SW480 (cell line): Measurements from ENCODE around the gene UNC80.
"Not testable (repeated sequence)": the region's sequence is repeated elsewhere in the genome, so short reads cannot be mapped to it uniquely, and the experiment has no call there.

Experiments used
- DNase-seq: peaks from one replicate; pipeline ENCODE4 v3.0.0-alpha.2; 2016; ENCODE audit warnings: low spot score

UNC80 gene, protein sequence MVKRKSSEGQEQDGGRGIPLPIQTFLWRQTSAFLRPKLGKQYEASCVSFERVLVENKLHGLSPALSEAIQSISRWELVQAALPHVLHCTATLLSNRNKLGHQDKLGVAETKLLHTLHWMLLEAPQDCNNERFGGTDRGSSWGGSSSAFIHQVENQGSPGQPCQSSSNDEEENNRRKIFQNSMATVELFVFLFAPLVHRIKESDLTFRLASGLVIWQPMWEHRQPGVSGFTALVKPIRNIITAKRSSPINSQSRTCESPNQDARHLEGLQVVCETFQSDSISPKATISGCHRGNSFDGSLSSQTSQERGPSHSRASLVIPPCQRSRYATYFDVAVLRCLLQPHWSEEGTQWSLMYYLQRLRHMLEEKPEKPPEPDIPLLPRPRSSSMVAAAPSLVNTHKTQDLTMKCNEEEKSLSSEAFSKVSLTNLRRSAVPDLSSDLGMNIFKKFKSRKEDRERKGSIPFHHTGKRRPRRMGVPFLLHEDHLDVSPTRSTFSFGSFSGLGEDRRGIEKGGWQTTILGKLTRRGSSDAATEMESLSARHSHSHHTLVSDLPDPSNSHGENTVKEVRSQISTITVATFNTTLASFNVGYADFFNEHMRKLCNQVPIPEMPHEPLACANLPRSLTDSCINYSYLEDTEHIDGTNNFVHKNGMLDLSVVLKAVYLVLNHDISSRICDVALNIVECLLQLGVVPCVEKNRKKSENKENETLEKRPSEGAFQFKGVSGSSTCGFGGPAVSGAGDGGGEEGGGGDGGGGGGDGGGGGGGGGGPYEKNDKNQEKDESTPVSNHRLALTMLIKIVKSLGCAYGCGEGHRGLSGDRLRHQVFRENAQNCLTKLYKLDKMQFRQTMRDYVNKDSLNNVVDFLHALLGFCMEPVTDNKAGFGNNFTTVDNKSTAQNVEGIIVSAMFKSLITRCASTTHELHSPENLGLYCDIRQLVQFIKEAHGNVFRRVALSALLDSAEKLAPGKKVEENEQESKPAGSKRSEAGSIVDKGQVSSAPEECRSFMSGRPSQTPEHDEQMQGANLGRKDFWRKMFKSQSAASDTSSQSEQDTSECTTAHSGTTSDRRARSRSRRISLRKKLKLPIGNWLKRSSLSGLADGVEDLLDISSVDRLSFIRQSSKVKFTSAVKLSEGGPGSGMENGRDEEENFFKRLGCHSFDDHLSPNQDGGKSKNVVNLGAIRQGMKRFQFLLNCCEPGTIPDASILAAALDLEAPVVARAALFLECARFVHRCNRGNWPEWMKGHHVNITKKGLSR (N-terminal part only)

DNA sequence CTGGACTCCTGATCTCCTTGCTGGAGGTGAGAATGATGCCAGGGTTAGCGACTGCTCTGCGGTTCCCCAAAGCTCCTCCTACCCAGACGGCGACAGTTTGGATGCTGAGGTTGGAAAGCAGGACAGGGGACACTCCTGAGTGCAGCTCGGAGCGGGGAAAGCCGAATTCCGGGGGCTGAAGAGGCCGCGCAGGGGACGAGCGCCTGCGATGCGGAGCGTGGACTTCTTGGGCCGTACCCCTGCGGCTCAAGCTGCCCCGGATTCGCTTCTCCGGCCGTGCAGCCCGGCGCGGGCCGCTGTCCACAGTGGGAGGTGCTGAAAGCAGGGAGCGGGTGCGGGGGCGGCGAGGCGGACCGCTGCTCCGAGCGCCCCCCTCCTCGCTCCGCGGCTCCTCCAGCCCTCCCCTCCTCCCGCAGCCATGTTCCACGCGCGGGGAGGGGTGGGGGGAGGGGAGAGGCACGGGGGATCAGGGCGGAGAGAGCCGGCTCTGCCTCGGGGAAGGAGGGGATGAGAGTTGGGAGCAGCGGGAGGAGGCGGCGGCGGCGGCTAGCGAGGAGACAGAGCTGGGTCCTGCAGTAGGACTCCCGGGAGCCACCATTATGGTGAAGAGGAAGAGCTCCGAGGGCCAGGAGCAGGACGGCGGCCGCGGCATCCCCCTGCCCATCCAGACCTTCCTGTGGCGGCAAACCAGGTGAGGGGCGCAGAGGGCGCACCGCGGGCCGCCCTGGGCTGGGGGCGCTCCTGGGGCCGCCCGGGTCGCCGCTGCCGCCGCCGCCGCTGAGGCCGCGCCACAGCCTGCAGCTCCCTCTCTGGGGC lies at the start of gene UNC80:
Gene UNC80 (plus strand): TSS at position 359 of the 816 bp plus-strand sequence. CDS start 241 bp downstream, at position 600.
- DNase-seq, result no peak

DNA sequence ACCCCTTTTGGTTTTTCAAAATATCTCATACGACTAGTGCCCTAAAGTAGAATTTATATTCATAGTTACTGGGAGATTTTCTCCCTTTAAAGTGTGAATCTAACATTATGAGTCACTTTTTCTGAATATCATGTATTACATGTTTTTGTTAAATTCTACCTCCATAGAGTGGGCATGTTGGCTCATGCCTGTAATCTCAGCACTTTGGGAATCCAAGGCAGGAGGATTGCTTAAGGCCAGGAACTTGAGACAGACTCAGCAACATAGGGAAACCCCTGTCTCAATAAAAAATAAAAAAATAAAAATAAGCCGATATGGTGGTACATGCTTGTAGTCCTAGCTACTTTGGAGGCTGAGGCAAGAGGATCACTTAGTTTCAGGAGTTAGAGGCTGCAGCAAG lies 45.3 kb upstream of the UNC80 start:
- DNase-seq, result no peak

DNA sequence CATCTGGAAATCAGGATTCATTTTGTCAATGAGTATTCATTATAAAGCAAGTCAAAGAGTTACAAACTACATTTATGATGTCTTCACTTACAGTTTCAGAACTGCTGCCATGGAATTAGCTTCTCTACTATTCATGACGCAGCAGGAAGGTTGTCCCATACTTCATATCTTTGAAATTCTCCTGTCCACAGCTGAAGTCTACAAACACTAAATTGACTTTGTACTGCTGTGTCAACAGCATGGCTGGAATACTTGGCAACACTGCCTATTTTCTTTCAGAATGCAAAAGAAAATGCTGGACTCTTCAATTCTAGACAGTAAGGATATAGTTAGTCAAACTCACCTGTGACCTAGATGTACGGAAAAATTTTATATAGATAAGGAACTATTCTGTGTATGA lies 44.6 kb upstream of the UNC80 start:
- no peak for DNase-seq

DNA sequence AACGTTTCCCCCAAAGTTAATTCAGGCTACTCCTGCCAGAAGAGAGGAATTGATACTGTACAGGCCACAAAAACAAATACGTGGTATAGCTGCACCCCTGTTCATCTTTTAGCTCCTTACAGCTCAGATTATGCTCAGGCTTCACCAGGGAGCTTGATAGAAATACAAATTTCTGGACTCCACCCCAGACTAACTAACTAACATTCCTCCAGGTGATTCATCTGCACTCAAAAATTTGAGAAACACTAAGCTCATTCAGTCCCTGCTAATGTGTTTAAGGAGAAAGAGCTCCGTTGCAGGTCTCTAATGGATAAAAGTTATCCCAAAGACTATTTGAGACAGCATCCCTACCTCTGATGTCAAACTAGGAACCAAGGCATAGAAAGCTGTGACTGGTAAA lies 36.8 kb upstream of the UNC80 start:
- DNase-seq, result no peak

DNA sequence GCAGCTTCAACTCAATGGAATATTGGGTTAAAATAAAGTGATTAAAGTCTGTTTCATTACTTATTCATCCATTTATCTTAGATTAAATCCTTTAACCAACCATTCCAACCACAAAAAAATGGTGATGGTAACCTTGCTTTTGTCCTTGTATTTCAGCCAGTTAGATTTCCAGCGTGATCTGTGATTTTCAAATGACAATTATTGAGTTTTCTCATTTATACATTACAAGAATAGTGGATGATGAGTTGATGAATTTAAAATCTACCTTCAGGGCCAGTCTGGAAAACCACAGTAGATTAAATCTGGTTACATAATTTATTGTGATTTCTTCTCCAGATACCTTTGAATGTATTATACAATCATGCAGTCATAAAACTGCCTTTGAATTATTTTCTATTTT lies 29.7 kb upstream of the UNC80 start:
- DNase-seq, result no peak

DNA sequence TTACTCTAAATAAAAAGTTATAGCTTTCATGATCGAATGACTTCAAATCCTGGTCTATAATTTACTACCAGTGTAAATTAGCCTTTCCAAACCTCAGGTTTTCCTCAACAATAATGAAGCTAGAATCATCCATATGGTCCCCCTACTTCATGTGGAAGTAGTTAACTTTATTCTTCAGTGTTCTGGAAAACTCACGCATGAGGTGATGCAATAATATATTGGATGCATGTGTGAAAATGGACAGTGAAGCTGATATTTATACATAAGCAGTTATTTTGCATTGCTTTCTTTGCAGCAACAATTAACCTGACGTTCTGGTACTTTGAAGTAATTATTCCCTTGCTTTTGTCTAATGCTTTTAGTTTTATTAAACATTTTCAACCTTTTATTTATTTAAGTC lies 18.6 kb upstream of the UNC80 start:
- no peak for DNase-seq

DNA sequence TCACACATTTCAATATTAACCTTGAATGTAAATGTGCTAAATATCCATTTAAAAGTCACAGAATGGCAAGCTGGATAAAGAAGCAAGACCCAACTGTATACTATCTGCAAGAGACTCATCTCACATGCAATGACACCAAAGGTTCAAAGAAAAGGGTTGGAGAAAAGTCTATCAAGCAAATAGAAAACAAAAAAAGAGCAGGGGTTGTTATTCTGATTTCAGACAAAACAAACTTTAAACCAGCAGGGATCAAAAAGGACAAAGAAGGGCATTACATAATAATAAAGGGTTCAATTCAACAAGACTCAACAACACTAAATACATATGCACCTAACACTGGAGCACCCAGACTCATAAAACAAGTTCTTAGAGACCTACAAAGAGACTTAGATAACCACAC lies 14.5 kb upstream of the UNC80 start:
- DNase-seq, result no peak

DNA sequence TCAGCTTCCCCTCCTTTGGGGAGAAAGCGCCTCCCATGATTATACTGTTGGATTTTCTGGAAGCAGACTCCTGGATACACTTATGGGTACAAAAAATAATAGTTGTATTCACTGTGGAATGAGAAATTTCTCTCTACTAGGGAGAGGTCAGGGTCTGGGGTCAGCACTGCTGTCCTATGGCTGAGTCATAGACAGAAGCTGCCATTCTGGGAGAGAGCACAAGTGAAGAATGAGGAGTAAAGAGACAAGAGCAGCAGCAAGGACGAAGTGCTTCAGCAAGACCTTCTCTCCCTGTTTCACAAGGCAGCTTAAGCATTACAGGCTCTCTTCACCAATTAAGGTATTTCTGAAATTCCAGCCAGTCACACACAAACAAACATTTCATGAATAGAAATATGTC lies 10.1 kb upstream of the UNC80 start:
- DNase-seq, result no peak

DNA sequence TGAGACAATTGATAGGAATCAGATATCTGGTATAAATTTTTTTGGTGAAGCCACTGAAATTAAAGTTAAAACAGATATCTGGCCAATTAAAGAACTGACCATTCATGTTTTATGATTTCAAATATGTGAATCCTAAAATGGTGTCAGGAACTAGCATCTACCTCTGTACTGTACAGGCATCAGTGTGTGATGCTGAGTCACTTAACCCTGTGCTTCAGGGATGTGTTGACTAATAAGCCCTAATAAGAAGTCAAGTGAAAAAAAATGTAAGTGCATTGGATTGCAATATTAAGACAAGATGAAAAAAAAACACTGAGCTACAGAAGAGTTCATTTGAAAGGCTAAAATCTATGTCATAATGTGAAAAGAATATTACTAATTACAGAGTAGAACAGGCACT lies 9.1 kb upstream of the UNC80 start:
- no peak for DNase-seq

DNA sequence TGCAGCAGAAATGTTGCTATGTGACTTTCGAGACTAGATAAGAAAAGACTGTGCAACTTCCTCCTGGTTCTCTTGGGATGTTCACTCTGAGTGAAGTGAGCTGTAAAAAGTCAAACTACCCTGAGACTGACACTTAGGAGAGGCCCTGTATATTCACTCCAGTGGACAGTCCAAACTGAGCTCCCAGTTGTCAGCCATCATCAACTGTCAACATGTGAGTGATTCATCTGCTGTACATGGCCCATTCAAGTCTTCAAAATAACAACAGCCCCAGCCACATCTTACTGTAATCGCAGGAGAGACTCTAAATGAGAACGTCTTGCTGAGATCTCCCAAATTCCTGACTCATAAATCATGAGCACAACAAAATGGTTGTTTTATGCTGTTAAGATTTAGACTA lies 8.5 kb upstream of the UNC80 start:
- DNase-seq, result no peak

DNA sequence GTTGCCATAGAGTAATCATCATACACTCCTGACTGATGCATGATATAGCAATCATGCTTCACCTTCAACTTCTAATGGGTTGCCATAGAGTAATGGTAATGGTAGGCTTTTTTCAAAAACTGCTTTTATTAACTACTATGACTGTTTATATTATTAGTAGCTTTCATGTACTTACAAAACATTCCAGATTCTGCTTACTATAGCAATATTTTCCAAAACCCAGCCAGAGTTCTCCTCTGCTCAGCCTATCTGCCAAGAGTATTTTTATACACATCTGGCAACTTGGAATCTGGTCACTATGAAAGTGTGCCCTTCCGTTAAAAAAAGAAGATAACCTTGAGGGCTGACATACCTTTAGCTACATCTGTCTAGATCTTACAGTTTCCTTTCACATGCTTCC lies 5.0 kb upstream of the UNC80 start:
- no peak for DNase-seq

DNA sequence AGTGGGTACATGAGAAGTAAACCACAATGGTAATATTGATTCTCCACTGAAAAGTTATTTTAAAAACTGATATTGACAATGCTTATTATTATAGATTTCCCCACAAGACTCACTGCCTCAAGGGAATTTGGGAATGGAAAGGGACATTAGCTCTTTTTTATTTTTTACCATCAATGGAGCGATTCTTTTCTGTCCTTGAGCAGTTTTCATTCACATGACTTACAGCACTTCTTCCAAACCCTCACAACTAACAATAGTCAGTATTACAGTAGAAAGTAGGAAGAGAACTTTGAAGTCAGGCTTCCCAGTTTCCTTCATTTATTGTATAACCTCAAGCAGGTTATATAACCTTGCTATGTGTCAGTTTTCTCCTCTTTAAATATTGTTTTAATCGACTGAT lies 4.3 kb upstream of the UNC80 start:
- no peak for DNase-seq

DNA sequence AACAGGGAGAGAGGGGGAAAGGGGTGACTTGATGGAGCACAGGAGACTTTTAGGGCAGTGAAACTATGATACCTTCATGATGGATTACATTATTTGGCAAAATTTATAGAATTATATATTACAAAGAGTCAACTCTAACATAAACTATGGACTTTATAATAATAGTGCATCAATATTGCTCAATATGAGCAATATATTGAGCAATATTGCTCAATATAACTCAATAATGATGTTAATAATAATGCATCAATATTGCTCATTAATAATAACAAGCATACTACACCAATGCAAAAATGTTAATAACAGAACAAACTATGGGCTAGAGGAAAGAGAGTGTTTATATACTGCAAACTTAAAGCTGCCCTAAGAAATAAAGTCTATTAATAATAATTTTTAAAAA lies 3.1 kb upstream of the UNC80 start:
- DNase-seq, result no peak

DNA sequence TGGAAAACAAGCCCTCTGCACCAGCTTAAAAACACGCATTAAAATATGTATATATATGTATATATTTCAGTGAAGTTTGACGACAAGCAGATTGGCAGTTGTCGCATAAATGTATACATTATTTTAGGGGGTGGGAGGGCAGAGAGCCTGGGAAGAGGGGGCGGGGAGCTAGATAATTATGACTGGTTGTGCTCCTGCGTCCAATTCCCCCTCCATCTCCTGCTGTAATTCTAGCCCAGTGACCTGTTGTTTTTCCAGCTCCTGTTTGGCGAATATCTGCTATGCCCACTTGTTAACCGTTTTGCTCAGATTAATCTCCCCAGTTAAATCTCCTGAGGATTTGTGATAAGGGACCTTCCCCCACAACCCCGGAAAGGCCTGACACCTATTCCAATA lies 656 bp downstream of the UNC80 start:
- no peak for DNase-seq

DNA sequence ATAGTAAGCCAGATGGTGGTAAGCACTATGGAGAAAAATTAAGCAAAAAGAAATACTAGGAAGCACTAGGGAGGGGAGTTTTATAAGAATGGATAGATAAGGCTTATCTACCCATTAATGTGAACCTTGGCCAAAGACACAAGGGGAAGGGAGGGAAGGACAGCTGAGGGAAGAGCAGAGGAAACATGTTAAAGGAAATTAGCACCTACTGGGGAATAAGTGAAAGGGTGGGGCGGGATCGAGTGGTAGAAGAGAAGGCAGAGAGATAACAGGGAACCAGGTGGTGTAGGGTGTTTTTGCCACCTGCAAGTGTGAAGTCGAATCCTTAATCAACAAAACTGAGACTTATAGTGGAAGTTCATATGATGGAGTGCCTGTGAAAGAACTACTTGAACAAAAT lies 1.7 kb downstream of the UNC80 start:
- DNase-seq, result no peak

DNA sequence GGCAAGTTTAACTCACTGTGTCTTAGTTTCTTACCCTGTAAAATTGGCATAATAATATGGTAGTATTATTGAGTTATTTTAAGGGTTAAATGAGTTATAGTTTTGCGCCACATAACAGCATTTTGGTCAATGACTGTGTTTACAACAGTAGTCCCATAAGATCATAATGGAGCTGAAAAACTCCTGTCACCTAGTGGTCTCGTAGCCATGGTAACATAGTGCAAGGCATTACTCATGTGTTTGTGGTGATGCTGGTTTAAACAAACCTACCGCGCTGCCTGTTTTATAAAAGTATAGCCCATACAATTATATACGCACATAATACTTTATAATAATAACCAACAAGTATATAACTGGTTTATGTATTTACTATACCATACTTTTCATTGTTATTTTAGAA lies 15.8 kb downstream of the UNC80 start:
- DNase-seq, result no peak

DNA sequence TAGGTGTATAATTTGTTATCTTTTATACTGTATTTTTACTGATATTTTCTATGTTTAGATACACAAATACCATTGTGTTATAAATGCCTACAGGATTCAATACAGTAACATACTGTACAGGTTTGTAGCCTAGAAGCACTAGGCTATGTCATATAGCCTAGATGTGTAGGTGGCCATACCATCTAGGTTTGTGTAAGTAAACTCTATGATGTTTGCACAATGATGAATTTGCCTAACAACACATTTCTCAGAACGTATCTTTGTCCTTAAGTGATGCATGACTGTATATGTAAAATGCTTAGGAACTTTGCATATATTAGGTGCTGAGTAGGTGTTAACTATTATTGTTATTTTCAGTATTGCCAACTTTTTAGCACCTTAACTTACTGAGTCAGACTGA lies 17.3 kb downstream of the UNC80 start:
- no peak for DNase-seq

DNA sequence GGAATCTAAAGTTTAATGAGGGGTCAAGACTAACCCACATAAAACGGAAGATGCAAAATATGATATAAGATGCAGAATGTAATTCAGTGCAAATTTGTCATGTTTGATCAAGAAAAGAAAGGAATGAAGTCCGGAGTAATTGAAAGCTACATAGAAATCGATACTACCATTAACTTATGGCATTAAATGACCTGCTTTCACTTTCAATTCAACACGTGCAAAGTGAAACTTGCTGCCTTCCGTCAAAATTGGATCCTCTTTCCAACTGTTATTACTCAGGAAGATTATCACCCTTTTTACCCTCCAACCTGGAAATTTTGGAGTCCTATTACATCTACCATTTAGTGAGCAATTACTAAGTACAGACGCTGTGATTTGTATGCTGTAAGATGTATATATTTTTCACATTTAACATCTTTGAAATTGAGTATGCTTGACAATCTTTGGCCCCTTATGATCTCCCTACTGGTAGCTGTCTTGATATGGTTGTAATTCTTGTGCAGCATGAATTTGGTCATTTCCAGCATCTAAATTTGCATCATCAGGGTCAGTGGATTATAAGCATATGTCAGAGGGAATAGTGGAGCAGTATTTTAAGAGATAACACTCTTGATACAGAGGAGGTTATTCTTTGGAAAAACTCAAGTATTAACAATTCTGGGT lies 18.6 kb downstream of the UNC80 start:
- peak; percentile 8 for DNase-seq

DNA sequence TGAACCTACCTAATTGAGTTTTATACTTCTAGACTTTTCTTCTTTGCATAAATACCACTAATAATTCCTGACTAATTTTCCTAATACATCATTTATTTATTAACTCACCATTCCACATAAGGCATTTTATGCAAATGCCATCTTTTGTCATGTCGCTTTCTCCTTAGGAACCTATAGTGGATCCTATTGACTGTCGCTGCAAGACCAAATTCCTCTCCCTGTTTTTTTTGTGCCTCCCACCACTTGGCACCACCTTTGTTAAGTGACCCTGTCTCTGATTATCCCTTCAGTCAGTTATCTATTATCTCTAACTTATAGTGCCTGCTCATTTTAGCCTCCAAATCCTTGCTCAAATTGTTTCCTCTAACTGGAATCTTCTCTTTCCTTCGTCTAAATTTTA lies 19.5 kb downstream of the UNC80 start:
- DNase-seq, result no peak

DNA sequence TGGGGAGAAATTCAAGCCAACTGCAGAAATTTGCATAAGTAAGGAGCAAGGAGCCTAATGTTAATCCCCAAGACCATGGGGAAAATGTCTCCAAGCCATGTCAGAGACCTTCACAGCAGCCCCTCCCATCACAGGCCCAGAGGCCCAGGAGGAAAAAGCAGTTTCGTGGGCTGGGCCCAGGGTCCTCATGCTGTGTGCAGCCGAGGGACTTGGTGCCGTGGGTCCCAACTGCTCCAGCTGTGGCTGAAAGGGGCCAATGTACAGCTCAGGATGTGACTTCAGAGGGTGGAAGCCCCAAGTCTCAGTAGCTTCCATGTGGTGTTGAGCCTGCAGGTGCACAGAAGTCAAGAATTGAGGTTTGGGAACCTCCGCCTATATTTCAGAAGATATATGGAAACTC lies 23.8 kb downstream of the UNC80 start:
- DNase-seq, result not testable (repeated sequence)

DNA sequence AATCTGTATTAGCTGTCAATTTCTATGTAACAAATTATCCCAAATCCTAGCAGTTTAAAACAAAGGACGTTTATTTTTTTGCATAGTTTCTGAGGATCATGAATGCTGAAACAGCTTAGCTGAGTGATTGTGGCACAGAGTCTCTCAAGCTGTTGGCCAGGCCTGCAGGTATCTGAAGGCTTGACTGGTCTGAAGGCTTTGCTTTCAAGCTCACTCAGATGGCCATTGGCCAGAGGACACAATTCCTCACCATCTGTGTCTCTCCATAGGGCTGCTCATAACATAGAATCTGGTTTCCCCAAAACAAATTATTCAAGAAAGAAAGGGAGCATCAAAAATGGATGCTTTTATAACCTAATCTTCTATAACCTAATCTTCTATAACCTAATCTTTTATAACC lies 33.7 kb downstream of the UNC80 start:
- DNase-seq, result no peak
